Stimulated activated CD4-positive, alpha-beta T cell treated with anti-CD3 and anti-CD28 coated beads, Interleukin-15, amount 100 ng/mL, for 48 hours (primary cell): ENCODE measurements around the gene ENPP7.

ENCODE experiments used
- DNase-seq, 2 donors: peaks; one replicate each; pipeline ENCODE4 v3.0.0-alpha.2; 2020; ENCODE audit warnings: low read depth in 2 of 2

ENPP7 gene, protein sequence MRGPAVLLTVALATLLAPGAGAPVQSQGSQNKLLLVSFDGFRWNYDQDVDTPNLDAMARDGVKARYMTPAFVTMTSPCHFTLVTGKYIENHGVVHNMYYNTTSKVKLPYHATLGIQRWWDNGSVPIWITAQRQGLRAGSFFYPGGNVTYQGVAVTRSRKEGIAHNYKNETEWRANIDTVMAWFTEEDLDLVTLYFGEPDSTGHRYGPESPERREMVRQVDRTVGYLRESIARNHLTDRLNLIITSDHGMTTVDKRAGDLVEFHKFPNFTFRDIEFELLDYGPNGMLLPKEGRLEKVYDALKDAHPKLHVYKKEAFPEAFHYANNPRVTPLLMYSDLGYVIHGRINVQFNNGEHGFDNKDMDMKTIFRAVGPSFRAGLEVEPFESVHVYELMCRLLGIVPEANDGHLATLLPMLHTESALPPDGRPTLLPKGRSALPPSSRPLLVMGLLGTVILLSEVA

GRCh38 chr17:79730769-79731483 is at the start of gene ENPP7:
ENPP7 (plus strand) TSS chr17:79730943; CDS start chr17:79731140, 197 bp downstream.
- no peak for DNase-seq

GRCh38 chr17:79681101-79681621 is 49.6 kb upstream of the ENPP7 start:
- DNase-seq, result no peak

GRCh38 chr17:79681628-79682261 is 49.0 kb upstream of the ENPP7 start:
- DNase-seq, result no peak

- no peak for DNase-seq
Observed at GRCh38 chr17:79683365-79683764, 47.4 kb upstream of the ENPP7 start.

DNA sequence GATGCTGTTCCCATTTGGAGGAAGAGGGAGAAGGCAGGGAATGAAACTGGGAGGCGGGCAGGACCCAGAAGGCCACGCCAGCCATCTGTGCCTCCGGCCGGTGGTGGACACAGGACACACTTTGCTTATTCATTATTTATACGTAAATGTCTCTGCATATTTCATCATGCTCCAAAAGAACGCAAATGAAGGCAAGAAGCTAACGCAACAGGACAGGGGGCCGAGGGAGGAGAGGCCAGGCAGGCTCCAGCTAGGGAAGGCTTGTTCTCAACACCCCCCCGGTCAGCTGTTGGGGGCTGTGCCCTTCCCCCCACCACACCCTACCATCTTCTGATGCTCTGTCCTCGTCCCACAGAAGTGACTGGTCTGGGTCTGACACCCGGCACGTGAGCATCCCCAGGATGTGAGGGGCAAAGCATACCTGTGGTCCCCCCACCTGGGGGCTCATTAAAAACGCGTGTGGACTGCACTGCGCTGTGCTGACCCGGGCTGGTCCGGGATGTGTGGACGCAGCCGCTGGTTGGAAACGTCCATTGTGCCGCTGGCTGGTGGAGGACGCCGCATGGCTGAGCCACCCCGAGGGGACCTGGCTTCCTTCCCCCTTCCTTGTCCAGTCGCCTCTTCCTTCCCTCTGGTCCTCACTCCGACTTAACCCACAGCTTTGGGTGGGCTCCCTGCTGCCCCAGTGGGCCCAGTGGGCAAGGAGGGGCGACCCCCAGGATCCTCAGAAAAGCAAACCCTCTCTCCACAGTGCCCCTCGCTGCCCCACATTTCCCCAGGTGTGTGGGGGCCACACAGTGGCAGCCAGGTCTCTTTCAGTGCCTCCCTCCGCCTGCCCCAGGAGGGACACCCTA is 46.4 kb upstream of the ENPP7 start:
- DNase-seq, result no peak

DNA sequence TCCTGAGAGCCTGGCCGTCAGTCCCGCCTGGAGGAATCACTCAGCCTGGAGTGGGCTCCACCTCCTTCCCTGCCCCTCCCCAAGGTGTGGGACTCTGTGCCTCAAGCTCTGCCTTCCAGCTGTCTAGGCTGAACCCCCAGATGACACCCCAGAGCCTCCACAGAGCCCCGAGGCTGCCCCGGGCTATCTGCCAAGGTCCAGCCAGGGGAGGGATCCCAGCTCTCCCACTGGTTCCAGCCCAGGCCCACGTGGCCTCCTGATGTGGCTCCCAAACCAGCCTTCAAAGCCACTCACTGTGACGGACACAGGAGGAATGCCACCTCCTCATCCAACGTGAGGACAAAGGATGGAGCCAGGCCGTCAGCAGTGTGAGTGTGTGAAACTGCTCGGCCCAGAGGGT is 45.6 kb upstream of the ENPP7 start:
- DNase-seq, result no peak

GRCh38 chr17:79686476-79686875 is 44.3 kb upstream of the ENPP7 start:
- DNase-seq, result no peak

DNA sequence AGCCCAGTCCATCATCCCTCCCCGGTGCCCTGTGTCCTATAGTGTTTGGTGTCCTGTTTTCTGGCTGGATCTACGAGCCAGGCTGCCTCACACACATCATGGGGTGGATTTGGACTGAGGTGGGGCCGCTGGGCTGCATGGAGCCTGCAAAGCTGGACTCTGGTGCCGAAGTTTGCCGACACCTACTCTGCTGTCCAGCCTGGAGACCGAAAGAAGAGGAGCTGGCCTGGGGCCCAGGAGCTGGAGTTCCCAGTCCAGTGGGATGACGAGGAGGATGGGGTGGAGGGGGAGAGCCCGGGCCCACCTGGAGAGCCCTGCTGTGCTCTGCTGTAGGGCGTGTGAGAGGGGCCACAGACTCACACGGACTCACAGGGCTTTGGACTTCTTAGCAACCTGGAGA is 40.3 kb upstream of the ENPP7 start:
- no peak for DNase-seq

DNA sequence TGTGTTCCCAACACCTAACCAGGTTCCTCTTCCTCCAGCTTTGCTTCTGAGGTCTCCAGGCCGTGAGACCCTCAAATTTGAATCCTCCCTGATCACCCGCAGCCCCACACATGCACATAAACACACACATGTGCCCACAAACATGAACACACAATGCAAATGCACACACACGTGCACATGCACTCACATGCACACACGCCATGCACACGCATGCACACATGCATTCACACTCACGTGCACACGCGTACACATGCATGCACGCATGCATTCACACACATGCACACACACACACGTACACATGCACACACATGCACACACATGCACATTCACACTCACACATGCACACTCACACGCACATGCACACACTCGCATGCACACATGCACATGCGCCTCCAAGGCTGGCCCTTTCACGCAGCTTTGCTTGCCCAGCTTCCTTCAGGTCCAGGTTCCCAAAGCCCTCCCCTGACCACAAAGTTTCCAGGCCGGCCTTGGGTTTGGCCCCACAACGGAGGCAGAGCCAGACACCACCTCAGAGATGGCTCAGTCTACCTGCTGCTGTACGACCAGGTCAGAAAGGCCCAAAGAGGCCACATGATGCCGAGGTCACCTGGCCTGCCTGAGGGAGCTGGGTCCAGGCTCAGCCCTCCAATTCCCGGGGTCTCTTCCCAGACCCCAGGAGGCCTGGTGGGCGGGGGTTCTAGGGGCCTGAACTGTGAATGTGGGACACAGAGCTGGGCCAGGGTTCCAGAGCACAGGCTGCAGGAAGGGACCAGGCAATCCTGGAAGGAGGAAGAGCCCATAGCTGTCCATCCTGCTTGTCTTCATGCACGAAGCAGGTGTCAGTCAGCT is 39.5 kb upstream of the ENPP7 start:
- DNase-seq, result no peak

GRCh38 chr17:79691931-79692330 is 38.8 kb upstream of the ENPP7 start:
- DNase-seq, result no peak

GRCh38 chr17:79693419-79693818 is 37.3 kb upstream of the ENPP7 start:
- DNase-seq, result no peak

- no peak for DNase-seq
Observed at GRCh38 chr17:79695293-79695790, 35.4 kb upstream of the ENPP7 start.

DNA sequence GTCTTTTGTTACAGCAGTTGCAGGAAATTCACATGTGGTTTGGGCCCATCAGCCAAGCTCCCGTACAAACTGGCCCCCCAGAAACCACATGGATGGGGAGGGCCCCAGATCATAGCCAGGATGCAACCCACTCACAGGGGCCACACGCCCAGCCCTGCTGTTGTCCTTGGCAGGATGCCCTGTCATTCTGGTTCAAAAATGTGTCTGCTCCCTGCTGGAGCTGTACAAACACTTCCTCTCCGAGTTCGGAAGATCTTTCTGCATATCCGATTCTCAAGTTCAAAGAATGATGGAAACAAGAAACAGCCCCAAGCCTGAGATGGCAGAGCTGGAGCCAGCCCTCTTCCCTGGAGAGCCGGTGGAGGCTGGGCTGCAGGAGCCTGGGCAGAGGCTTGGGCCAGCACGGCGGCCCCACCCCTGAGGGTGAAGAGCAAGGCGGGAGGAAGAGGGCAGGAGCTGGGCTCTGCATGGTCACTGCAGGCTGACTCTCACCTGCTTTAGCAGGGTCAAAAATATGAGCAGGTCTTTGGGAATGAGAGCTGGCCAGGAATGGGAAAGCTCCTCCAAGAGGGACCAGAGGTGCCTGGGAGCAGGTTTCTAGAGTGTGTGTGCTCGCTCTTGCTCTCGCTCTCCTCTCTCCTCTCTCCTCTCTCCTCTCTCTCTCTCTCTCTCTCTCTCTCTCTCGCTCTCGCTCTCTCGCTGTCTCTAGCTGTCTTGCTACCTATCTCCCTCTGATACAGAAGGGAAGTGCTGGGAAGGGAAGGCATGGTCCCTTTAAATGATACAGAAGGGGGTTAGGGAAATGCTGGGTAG is 34.7 kb upstream of the ENPP7 start:
- DNase-seq, result no peak

DNA sequence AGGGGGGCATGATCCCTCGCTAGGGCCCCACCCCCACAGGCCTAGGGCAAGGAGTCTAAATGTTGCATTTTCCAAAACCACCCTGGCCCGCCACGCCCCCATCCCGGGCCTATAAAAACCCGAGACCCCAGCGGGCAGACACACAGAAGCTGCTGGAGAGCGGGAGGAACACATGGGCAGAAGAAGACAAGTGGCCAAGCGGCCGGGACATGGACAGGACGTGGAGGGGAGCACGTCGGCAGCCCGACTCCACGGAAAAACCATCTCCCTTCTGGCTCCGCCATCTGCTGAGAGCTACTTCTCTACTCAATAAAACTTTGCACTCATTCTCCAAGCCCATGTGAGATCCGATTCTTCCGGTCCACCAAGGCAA is 34.1 kb upstream of the ENPP7 start:
- DNase-seq, result no peak

DNA sequence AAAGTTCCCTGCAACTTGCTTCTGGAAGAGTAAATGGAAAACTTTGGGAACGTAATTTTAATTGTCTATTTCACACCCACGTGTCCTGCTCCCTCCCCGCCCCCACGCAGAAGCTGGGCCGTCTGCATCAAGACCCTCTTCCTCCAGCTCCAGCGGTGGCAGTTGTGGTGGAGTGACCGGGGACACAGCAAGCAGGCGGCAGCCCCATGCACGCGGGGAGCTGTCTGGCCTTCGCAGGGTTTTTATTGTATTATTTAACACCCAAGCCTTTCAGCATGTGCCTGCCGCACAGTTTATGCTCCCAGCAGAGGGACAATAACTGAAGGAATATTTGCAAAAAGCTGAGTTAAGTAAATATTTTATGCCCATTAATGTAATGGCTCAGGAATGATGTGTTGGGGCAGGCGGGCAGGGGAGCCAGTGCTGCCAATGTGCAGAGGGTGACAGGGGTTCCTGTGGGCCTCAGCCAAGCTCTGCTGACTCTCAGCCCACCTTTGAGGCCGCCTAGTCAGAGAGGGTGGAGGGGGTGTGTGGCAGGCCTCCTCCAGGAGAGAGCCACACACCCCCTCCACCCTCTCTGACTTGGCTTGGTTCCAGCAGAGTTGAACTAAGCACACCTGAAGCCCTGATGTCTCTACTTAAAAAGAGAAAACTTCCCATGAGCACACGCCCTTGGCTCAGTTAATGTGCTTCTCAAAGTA is 32.4 kb upstream of the ENPP7 start:
- no peak for DNase-seq

DNA sequence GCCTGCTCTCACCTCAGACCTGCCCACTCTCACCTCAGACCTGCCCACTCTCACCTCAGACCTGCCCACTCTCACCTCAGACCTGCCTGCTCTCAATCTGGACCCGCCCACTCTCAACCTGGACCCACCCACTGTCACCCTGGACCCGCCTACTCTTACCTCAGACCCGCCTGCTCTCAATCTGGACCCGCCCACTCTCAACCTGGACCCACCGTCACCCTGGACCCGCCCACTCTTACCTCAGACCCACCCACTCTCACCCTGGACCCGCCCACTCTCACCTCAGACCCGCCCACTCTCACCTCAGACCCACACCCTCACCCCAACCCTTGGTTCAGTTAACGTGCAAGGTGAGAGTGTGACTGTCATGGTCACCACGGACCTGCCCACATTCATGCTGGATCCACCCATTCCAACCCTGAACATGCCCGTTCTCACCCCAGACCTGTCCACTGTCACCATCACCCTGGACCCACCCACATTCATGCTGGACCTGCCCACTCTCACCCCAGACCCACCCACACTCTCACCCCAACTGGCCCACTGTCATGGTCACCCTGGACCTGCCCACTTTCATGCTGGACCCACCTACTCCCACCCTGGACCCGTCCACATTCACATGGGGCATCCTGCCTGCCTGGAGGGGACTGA is 31.2 kb upstream of the ENPP7 start:
- no peak for DNase-seq

- DNase-seq, result no peak
Observed at GRCh38 chr17:79700592-79700991, 30.2 kb upstream of the ENPP7 start.

GRCh38 chr17:79702034-79702433 is 28.7 kb upstream of the ENPP7 start:
- DNase-seq, result no peak
